Fibroblast of lung (primary cell): ENCODE results near the gene BTBD16.

Source experiments
- EZH2 ChIP-seq: IDR thresholded peaks from 2 replicates; pipeline ENCODE4 v1.5.1; 2012; ENCODE audit warnings: low read length, control low read depth, mild to moderate bottlenecking; ENCODE audit errors: missing control alignments
- TF ChIP-seq, protein P1 (sequence below), 2 donors: IDR thresholded peaks in 1 of 2; conservative IDR thresholded peaks in 1 of 2; 1 replicate in 1 of 2; 2 replicates in 1 of 2; pipeline ENCODE4 v1.5.1; 2011 to 2012; ENCODE audit warnings: low read length in 2 of 2, control low read depth in 1 of 2, inconsistent platforms in 1 of 2, low read depth in 1 of 2, mild to moderate bottlenecking in 1 of 2

DNA sequence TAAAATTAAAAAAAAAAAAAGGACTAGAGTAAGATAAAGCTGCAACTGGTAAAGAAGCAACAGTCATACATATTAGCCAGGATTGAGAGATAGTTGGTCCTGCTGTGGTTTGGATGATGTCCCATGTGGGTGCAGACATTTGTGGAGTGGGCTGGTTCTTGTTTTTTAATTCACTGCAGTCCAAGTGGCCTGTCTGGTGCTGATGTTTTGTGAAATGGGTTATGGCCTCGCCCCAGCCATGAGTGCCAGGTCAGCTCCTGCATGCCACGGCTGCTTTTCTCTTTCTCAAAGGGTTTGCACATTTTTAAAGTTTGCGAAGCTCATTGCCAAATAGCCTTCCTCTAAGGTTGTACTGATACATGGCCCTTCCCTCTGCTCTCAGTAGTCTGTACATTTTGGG is 14.1 kb upstream of the BTBD16 start:
- TF ChIP-seq, protein P1, sequence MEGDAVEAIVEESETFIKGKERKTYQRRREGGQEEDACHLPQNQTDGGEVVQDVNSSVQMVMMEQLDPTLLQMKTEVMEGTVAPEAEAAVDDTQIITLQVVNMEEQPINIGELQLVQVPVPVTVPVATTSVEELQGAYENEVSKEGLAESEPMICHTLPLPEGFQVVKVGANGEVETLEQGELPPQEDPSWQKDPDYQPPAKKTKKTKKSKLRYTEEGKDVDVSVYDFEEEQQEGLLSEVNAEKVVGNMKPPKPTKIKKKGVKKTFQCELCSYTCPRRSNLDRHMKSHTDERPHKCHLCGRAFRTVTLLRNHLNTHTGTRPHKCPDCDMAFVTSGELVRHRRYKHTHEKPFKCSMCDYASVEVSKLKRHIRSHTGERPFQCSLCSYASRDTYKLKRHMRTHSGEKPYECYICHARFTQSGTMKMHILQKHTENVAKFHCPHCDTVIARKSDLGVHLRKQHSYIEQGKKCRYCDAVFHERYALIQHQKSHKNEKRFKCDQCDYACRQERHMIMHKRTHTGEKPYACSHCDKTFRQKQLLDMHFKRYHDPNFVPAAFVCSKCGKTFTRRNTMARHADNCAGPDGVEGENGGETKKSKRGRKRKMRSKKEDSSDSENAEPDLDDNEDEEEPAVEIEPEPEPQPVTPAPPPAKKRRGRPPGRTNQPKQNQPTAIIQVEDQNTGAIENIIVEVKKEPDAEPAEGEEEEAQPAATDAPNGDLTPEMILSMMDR (conservative IDR thresholded peaks at IDR 0.05 in 1 of 2, IDR thresholded peaks at IDR 0.05 in 1 of 2; ENCODE audit: low read depth in 1 of 2, low read length in 2 of 2): no peak
- no peak for TF ChIP-seq EZH2
